NCI-H2227 treated with DMSO at 0.1 percent for 48 hours (cell line): Measurements from ENCODE around the gene DENND4A.
"Not testable (repeated sequence)": the region's sequence is repeated elsewhere in the genome, so short reads cannot be mapped to it uniquely, and the experiment has no call there.

Experiments
- DNase-seq: peaks from one replicate; lab custom pipeline; 2025; lab: John Stamatoyannopoulos, UW

Gene DENND4A

DNA sequence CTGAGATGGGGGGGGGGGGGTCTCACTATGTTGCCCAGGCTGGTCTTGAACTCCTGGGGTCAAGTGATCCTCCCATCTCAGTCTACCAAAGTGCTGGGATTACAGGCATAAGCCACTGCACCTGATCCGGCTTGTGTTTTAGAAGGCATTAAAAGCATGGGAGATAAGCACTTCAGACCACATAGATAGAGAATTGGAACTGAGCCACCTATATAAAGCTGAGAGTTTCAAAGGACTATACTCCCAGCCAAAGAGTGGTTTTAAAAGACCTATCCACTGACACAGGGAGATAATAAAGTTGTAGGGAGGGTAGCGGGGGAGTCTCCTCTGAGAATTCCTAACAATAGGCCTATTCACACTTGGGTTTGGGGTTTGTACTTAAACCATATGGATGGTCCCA lies 34.8 kb downstream of the DENND4A start:
- no peak for DNase-seq

GRCh38 chr15:65752151-65752700 lies 39.9 kb downstream of the DENND4A start:
- DNase-seq = no peak

- no peak for DNase-seq
Observed at GRCh38 chr15:65751431-65751830, 40.7 kb downstream of the DENND4A start.

GRCh38 chr15:65747265-65747664 lies 44.8 kb downstream of the DENND4A start:
- DNase-seq = no peak

- DNase-seq = no peak
Observed at GRCh38 chr15:65743637-65744252, 48.3 kb downstream of the DENND4A start.

DNA sequence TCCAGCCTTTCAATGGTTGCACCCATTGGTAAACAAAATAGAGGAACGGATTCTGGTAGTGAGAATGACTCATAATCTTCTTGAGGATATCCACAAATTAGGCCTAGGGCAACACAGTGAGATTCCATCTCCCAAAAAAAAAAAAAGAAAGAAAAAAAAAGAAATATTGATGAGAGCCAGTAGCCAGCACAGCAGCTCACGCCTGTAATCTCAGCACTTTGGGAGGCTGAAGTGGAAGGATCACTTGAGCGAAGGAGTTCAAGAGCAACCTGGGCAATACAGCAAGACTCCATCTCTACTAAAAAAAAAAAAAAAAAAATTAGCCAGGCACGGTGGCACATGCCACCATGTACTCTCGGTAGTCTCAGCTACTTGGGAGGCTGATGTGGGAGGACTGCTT lies 51.9 kb downstream of the DENND4A start:
- no peak for DNase-seq

DNA sequence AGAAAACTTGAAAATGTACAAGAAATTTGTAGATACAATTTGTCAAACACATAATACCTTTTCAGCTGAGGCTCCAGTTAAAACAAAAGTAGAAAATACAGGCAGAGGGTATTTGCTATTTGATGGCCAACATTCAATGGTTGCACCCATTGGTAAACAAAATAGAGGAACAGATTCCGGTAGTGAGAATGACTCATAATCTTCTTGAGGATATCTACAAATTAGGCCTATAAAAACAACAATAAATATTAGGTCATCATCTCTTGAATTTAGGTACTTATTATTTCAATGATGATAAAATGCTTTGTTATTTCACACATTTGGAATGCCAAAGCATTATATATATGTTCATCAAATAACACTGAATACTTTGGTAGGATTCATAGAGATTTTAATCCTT lies 53.4 kb downstream of the DENND4A start:
- DNase-seq = no peak

GRCh38 chr15:65733599-65733998 lies 58.5 kb downstream of the DENND4A start:
- not testable (repeated sequence) for DNase-seq

- DNase-seq = no peak
Observed at GRCh38 chr15:65732698-65733097, 59.4 kb downstream of the DENND4A start.

- no peak for DNase-seq
Observed at GRCh38 chr15:65731926-65732325, 60.2 kb downstream of the DENND4A start.

GRCh38 chr15:65730549-65731172 lies 61.4 kb downstream of the DENND4A start:
- no peak for DNase-seq

- DNase-seq = no peak
Observed at GRCh38 chr15:65724464-65725215, 67.5 kb downstream of the DENND4A start.

DNA sequence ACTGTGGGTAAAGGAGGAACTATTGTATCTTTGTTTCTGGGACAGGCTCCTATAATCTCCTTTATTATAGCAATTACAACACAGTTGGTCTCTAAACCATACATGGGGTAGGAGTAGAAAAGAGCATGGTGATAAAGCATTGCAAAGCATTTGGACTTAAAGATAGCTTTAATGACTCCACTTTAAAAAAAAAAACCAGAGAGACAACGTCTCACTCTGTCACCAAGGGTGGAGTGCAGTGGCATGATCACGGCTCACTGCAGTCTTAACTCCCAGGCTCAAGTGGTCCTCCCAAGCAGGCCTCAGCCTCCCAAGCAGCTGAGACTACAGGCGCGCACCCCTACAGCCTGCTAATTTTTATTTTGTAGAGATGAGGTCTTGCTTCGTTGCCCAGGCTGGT lies 68.2 kb downstream of the DENND4A start:
- no peak for DNase-seq

DNA sequence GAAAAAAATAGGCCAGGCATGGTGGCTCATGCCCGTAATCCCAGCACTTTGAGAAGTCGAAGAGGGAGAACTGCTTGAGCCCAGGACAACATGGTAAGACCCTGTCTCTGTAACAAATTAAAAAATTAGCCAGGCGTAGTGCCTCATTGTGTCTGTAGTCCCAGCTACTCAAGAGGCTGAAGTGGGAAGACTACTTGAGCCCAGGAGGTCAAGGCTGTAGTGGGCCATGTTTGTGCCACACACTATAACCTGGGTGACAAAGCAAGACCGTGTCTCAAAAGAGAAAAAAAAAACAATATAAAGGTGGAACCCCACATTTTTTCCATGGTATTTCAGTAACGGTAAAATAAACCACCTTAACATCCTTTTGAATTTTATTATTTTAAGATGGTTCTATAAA lies 69.9 kb downstream of the DENND4A start:
- no peak for DNase-seq

DNA sequence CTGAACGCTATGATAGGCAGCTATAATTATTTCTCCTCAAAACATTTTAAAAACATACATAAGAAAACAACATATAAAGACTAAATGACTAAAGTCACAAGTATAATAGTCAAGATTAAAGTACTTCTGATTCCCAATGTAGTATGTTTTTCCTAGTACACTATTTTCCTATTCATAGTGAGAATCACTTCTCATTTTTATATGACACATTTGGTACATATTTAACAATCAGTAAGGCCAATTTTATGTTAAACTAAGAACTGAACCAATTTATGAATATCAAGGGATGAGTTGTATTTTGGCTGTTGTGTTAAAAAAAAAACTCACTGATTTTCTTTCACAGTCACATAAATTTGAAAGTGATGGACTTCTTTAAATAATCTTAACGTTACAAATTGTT lies 79.7 kb downstream of the DENND4A start:
- DNase-seq = no peak

- DNase-seq = no peak
Observed at GRCh38 chr15:65695081-65695480, 97.0 kb downstream of the DENND4A start.

DNA sequence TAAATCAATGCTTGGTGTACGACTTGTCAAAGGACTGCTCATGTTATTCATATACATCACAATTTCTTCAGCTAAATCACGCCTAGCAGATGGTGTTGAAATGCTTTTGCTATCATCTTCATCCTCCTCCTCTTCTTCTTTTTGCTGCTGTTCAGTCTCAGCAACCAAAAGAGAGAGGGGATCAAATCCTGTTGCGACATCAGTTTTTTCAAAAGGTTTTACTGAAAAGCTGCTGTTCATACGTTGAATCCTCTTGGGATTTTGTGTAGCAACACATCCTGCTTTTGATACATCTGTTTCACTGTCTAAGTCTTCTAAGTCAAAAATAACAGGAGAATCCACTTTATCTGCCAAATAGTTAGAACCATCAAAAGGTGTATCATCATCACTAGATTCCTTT lies 101.3 kb downstream of the DENND4A start:
- DNase-seq = no peak

DNA sequence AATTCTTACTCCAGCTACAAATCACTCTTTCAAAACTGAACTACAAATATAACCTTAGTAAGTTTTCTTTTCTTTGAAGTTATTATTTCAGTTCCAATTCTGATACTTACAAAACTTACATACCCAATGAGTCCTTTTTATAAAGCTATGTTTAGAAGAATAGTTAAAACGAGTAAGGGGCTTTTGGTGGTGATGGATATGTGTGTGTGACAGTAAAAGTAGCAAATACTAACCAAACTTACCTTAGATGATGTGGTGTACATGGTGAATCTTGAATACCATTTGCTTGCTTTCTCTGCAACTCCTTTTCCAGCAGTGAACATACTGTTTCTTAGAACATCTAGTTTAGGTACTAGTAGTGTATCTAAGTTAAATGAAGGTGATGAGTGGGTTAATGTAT lies 101.9 kb downstream of the DENND4A start:
- DNase-seq = no peak

GRCh38 chr15:65688462-65688861 lies 103.6 kb downstream of the DENND4A start:
- no peak for DNase-seq

DNA sequence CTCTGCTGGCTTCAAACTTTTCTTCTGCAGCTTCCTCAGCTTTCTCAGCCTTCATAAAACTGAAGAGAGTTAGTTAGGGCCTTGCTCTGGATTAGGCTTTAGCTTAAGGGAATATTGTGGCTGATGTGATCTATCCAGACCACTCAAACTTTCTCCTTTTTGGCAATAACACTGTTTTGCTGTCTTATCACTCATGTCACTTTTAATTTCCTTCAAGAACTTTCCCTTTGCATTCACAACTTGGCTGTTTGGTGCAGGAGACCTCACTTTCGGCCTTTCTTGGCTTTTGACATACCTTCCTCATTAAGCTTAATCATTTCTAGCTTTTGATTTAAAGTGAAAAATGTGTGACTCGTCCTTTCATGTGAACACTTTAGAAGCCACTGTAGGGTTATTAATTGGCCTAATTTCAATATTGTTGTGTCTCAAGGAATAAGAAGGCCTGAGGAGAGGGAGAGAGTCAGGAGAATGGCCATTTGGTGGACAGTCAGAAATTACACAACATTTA lies 109.6 kb downstream of the DENND4A start:
- no peak for DNase-seq

DNA sequence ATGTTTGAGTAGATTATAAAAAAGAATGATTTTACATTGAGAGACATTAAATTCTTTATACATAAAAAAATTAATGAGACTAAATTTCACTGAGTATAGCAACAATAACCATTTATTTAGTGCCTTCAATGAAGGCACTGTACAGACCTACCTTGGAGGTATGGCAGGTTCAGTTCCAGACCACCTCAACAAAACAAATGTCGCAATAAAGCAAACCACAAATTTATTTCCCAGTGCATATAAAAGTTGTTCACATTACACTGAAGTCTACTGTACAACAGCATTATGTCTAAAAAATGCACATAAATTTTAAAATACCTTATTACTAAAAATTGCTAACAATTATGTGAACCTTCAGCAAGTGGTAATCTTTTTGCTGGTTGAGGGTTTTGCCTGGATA lies 111.5 kb downstream of the DENND4A start:
- DNase-seq = no peak

DNA sequence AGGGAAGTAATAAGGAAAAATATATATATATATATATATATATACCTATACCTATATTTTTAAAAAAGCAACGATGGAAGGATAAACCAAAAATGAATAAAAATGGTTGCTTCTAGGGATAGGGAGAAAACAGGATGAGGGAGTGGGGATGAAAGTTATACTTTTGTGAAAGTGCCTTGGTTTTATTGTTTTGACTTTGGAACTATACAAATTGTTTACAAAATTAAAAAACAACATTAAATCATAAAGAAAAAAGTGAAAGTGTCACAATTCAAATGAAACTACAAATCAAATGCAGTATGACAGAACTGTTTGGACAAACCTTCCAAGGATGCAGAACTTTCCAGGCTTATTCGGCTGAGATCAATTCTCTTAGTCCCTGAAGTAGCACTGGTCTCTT lies 116.0 kb downstream of the DENND4A start:
- no peak for DNase-seq

GRCh38 chr15:65675551-65675950 lies 116.5 kb downstream of the DENND4A start:
- no peak for DNase-seq
